ENCODE results near the gene DNAL4. TPM values are rescaled to one million over a fixed set of nuclear protein-coding genes. Genes with fewer than 3 reads are reported as not detected.
A peak's percentile ranks its signal among the peaks of the same experiment; 100 is the strongest.

Gene DNAL4
- total and polyA plus RNA-seq, 3 experiments from 2014 or later: 9.1 to 12.3 (median 9.6) TPM

GRCh38 chr22:38782402-38783094 lies 11.4 kb downstream of the DNAL4 start:
- H3K9me3 ChIP-seq (ENCODE audit: low read length): no peaks in the 10 kb centered on the region
- ChIA-PET POLR2A (no interaction called here), CTCF (no interaction called here)
- peaks cover 2 to 9% (median 4%) of the 10 kb centered on the region in 3 donors for H3K4me1 Mint-ChIP-seq
- H3K4me3 Mint-ChIP-seq: no peak overlapping the region
- no peak for DNase-seq
- H3K27ac ChIP-seq (ENCODE audit: low read depth, low read length): no peak overlapping the region
- no peaks in the 10 kb centered on the region for H3K27me3 ChIP-seq (ENCODE audit: insufficient read depth, low read length, poor library complexity, severe bottlenecking)
- no peaks in the 10 kb centered on the region for H3K27me3 Mint-ChIP-seq
- no peak overlapping the region for H3K4me3 ChIP-seq (ENCODE audit: low read length)
- H3K36me3 ChIP-seq (ENCODE audit: insufficient read depth, low read length): no peaks in the 10 kb centered on the region
- no peaks in the 10 kb centered on the region for H3K9me3 Mint-ChIP-seq
- H3K27ac Mint-ChIP-seq: peak overlapping the region in 2 of 8 donors; percentile 30 to 66
- H3K36me3 Mint-ChIP-seq: peaks cover 8 to 43% (median 8%) of the 10 kb centered on the region in 3 donors
- no peaks in the 10 kb centered on the region for H3K4me1 ChIP-seq (ENCODE audit: insufficient read depth, low read length)

- CTCF ChIA-PET: interaction anchor here (1.0 to 1.5 kb wide), 2 partner anchors 12 to 88 kb away, joined by 3 to 4 read pairs; no protein-coding TSS in a partner anchor
These were observed 12.9 kb downstream of the DNAL4 start for GRCh38 chr22:38781033-38781432.

DNA sequence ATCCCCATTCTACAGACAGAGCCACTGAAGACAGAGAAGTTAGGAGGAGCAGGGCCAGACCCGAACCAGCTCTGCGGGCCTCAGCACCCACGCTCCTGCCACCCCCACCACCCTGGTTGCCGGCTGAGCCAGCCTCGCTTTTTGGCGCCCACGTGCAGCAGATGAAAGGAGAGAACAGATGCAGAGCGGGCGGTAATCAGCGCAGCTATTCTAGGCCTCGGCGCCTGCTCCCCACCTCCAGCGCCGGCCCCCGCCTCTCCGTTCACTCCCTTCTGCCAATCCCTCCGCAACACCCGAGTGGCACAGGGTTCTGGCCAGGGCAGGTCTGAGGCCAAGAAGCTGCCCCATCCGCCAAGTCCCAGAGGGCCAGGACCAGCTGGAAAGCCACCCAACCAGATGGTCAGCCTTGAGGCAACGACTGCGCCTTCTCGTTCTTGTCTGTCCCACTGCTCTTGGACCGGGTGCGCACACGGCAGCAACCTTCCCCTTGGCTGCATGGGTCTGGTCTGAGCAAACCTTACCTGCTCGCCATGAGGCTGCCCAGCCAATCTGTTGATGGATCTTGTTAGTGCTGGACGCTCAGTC lies 16.8 kb downstream of the DNAL4 start:
- no peak for DNase-seq
- H3K4me3 ChIP-seq (ENCODE audit: low read length): no peak overlapping the region
- Mint-ChIP-seq H3K9me3 (no peaks in the 10 kb centered on the region), H3K4me1 (peaks cover under 1 to 1% (median 1%) of the 10 kb centered on the region in 3 donors), H3K27ac (peak overlapping the region in 2 of 8 donors; percentile 27 to 54), H3K27me3 (no peaks in the 10 kb centered on the region), H3K4me3 (no peak overlapping the region), H3K36me3 (peaks cover 3 to 34% (median 8%) of the 10 kb centered on the region in 3 donors)
- ChIA-PET POLR2A (interaction anchor here (0.6 kb wide), 1 partner anchor 361 kb away, joined by 6 read pairs; no protein-coding TSS in a partner anchor), CTCF (interaction anchor here (0.8 kb wide), 1 partner anchor 10 kb away, joined by 3 read pairs; no protein-coding TSS in a partner anchor)
- no peaks in the 10 kb centered on the region for H3K27me3 ChIP-seq (ENCODE audit: insufficient read depth, low read length, poor library complexity, severe bottlenecking)
- H3K9me3 ChIP-seq (ENCODE audit: low read length): no peaks in the 10 kb centered on the region
- no peaks in the 10 kb centered on the region for H3K4me1 ChIP-seq (ENCODE audit: insufficient read depth, low read length)
- no peak overlapping the region for H3K27ac ChIP-seq (ENCODE audit: low read depth, low read length)
- H3K36me3 ChIP-seq (ENCODE audit: insufficient read depth, low read length): no peaks in the 10 kb centered on the region

More at GRCh38 chr22:38781033-38781432, 12.9 kb downstream of the DNAL4 start:
- H3K36me3 Mint-ChIP-seq: peaks cover 8 to 42% (median 8%) of the 10 kb centered on the region in 3 donors
- H3K9me3 Mint-ChIP-seq: no peaks in the 10 kb centered on the region
- H3K27me3 ChIP-seq (ENCODE audit: insufficient read depth, low read length, poor library complexity, severe bottlenecking): no peaks in the 10 kb centered on the region
- no peaks in the 10 kb centered on the region for H3K27me3 Mint-ChIP-seq
- H3K4me3 ChIP-seq (ENCODE audit: low read length): no peak overlapping the region
- H3K36me3 ChIP-seq (ENCODE audit: insufficient read depth, low read length): no peaks in the 10 kb centered on the region
- no peak overlapping the region for H3K27ac ChIP-seq (ENCODE audit: low read depth, low read length)
- DNase-seq: no peak
- POLR2A ChIA-PET: no interaction called here
- no peak overlapping the region for H3K27ac Mint-ChIP-seq
- H3K4me3 Mint-ChIP-seq: no peak overlapping the region
- H3K4me1 Mint-ChIP-seq: peaks cover 2 to 9% (median 4%) of the 10 kb centered on the region in 3 donors
- no peaks in the 10 kb centered on the region for H3K4me1 ChIP-seq (ENCODE audit: insufficient read depth, low read length)
- no peaks in the 10 kb centered on the region for H3K9me3 ChIP-seq (ENCODE audit: low read length)

DNA sequence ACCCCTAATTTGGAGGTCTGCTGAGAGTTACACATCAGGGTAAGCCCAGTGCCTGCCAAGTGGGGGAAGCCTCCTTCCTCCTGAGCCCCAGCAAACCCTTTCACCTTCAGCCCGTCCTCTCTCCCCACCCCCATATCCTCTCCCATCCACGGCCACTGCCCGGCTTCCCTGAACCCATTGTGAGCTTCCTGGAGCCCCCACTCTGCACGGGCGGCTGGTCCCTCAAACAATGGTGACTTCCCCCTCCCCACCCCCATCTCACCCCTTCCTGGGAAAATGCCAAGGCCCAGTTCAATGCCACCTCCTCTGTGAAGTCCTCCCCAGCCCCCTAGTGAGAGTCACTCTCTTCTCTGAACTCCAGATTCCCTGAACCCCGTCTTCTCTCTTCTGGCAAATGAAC lies 17.9 kb downstream of the DNAL4 start:
- no peak overlapping the region for H3K27ac ChIP-seq (ENCODE audit: low read depth, low read length)
- H3K9me3 ChIP-seq (ENCODE audit: low read length): no peaks in the 10 kb centered on the region
- ChIA-PET CTCF (no interaction called here), POLR2A (no interaction called here)
- Mint-ChIP-seq H3K36me3 (peaks cover 0 to 24% (median 3%) of the 10 kb centered on the region in 3 donors), H3K4me1 (no peaks in the 10 kb centered on the region), H3K27ac (no peak overlapping the region), H3K9me3 (no peaks in the 10 kb centered on the region), H3K27me3 (peaks cover 0 to 2% of the 10 kb centered on the region in 2 donors), H3K4me3 (no peak overlapping the region)
- no peaks in the 10 kb centered on the region for H3K36me3 ChIP-seq (ENCODE audit: insufficient read depth, low read length)
- H3K27me3 ChIP-seq (ENCODE audit: insufficient read depth, low read length, poor library complexity, severe bottlenecking): no peaks in the 10 kb centered on the region
- DNase-seq: no peak
- H3K4me3 ChIP-seq (ENCODE audit: low read length): no peak overlapping the region
- H3K4me1 ChIP-seq (ENCODE audit: insufficient read depth, low read length): no peaks in the 10 kb centered on the region

DNA sequence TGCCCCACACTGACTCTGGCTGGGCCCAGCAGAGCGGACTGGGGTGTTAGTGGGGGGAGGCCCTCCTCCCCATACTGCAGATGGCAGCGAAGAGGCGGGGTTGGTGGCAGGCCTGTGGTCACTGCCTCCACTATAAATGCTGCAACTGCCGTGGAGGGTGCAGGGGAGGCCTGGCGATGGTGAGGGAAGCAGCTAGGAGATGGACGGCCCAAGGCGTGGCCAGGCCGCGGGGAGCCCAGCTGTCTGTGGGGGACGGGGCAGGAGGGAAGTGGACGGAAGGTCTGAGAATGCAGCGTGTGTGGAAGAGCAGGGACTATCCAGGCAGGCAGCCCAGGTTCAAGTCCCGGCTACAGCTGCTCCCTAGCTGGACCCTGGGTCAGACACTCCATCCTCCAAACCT lies 18.3 kb downstream of the DNAL4 start:
- Histone ChIP-seq H3K27ac (ENCODE audit: low read depth, low read length) (no peak overlapping the region), H3K9me3 (ENCODE audit: low read length) (no peaks in the 10 kb centered on the region), H3K27me3 (ENCODE audit: insufficient read depth, low read length, poor library complexity, severe bottlenecking) (no peaks in the 10 kb centered on the region), H3K36me3 (ENCODE audit: insufficient read depth, low read length) (no peaks in the 10 kb centered on the region), H3K4me3 (ENCODE audit: low read length) (no peak overlapping the region), H3K4me1 (ENCODE audit: insufficient read depth, low read length) (no peaks in the 10 kb centered on the region)
- no peaks in the 10 kb centered on the region for H3K4me1 Mint-ChIP-seq
- DNase-seq: no peak
- peaks cover 0 to 21% (median 3%) of the 10 kb centered on the region in 3 donors for H3K36me3 Mint-ChIP-seq
- H3K4me3 Mint-ChIP-seq: no peak overlapping the region
- ChIA-PET POLR2A (no interaction called here), CTCF (no interaction called here)
- peak overlapping the region in 3 of 8 donors; percentile 42 to 82 (median 56) for H3K27ac Mint-ChIP-seq
- peaks cover 0 to 2% of the 10 kb centered on the region in 2 donors for H3K27me3 Mint-ChIP-seq
- H3K9me3 Mint-ChIP-seq: no peaks in the 10 kb centered on the region

DNA sequence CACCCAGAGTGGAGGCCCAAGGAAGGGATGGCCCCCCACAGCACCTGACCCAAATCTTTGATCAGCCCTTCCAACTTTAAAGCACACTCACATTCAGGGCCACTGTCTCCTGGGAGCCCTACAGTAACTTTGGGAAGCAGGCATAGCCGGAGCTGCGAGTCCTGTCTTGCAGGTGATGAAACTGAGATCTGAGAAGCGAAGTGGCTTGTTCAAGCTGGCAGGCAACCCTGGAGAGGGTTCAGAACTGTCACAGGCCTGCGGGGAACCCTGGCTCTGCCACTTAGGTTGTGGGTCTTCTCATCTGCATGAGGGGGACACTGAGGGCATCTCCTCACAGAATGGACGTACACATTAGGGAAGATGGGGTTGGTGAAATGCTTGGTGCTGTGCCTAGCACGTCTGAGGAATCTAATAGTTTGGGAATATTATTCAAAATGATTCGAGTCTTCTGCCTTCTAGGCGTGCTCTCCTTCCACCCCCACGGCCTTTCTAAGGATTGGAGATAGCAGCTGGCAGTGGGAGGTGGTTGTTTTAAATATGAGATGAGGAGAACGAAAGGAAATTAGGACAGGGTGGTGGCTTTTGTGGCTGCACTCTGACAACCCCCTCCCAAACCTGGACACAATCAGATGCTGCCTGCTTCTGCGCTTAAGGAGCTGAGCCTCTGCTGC lies 19.3 kb downstream of the DNAL4 start:
- ChIA-PET POLR2A (no interaction called here), CTCF (no interaction called here)
- H3K27ac Mint-ChIP-seq: peak overlapping the region in 1 of 8 donors; percentile 41

GRCh38 chr22:38773363-38773946 lies 20.5 kb downstream of the DNAL4 start:
- Histone ChIP-seq H3K27ac (ENCODE audit: low read depth, low read length) (no peak overlapping the region), H3K27me3 (ENCODE audit: insufficient read depth, low read length, poor library complexity, severe bottlenecking) (no peaks in the 10 kb centered on the region), H3K4me1 (ENCODE audit: insufficient read depth, low read length) (no peaks in the 10 kb centered on the region), H3K36me3 (ENCODE audit: insufficient read depth, low read length) (no peaks in the 10 kb centered on the region), H3K4me3 (ENCODE audit: low read length) (no peak overlapping the region), H3K9me3 (ENCODE audit: low read length) (no peaks in the 10 kb centered on the region)
- H3K9me3 Mint-ChIP-seq: no peaks in the 10 kb centered on the region
- H3K4me1 Mint-ChIP-seq: peaks cover 0 to 4% (median 3%) of the 10 kb centered on the region in 3 donors
- no peak overlapping the region for H3K27ac Mint-ChIP-seq
- H3K27me3 Mint-ChIP-seq: peaks cover 0 to 2% of the 10 kb centered on the region in 2 donors
- no peak for DNase-seq
- H3K36me3 Mint-ChIP-seq: peaks cover 0 to 3% (median 0%) of the 10 kb centered on the region in 3 donors
- ChIA-PET CTCF (interaction anchor here (0.7 kb wide), 1 partner anchor 10 kb away, joined by 3 read pairs; no protein-coding TSS in a partner anchor), POLR2A (no interaction called here)
- H3K4me3 Mint-ChIP-seq: no peak overlapping the region

More for the DNA sequence above, 19.3 kb downstream of the DNAL4 start:
- no peaks in the 10 kb centered on the region for H3K27me3 ChIP-seq (ENCODE audit: insufficient read depth, low read length, poor library complexity, severe bottlenecking)
- no peak overlapping the region for H3K4me3 Mint-ChIP-seq
- peaks cover 0 to 13% (median 2%) of the 10 kb centered on the region in 3 donors for H3K36me3 Mint-ChIP-seq
- H3K27me3 Mint-ChIP-seq: peaks cover 0 to 2% of the 10 kb centered on the region in 2 donors
- H3K4me1 Mint-ChIP-seq: no peaks in the 10 kb centered on the region
- H3K9me3 ChIP-seq (ENCODE audit: low read length): no peaks in the 10 kb centered on the region
- no peak overlapping the region for H3K27ac ChIP-seq (ENCODE audit: low read depth, low read length)
- DNase-seq: no peak
- H3K4me1 ChIP-seq (ENCODE audit: insufficient read depth, low read length): no peaks in the 10 kb centered on the region
- no peak overlapping the region for H3K4me3 ChIP-seq (ENCODE audit: low read length)
- H3K9me3 Mint-ChIP-seq: no peaks in the 10 kb centered on the region
- no peaks in the 10 kb centered on the region for H3K36me3 ChIP-seq (ENCODE audit: insufficient read depth, low read length)

- Mint-ChIP-seq H3K36me3 (no peaks in the 10 kb centered on the region), H3K9me3 (no peaks in the 10 kb centered on the region), H3K27me3 (peaks cover 0 to 2% of the 10 kb centered on the region in 2 donors), H3K27ac (no peak overlapping the region), H3K4me3 (no peak overlapping the region), H3K4me1 (peaks cover 0 to 4% (median 3%) of the 10 kb centered on the region in 3 donors)
- no peak for DNase-seq
- Histone ChIP-seq H3K4me1 (ENCODE audit: insufficient read depth, low read length) (no peaks in the 10 kb centered on the region), H3K27ac (ENCODE audit: low read depth, low read length) (no peak overlapping the region), H3K27me3 (ENCODE audit: insufficient read depth, low read length, poor library complexity, severe bottlenecking) (no peaks in the 10 kb centered on the region), H3K36me3 (ENCODE audit: insufficient read depth, low read length) (no peaks in the 10 kb centered on the region), H3K4me3 (ENCODE audit: low read length) (no peak overlapping the region), H3K9me3 (ENCODE audit: low read length) (no peaks in the 10 kb centered on the region)
- ChIA-PET POLR2A (no interaction called here), CTCF (no interaction called here)
These were observed 21.4 kb downstream of the DNAL4 start for GRCh38 chr22:38772623-38772873.
